Endothelial cell (in vitro differentiated cells): ENCODE measurements around the gene ANKMY1. TPM values are rescaled to one million over a fixed set of nuclear protein-coding genes. Genes with fewer than 3 reads are reported as not detected.

Experiments
- DNase-seq: peaks from one replicate; pipeline ENCODE4 v3.0.0; 2021; ENCODE audit warnings: low spot score
- H3K27ac Mint-ChIP-seq: one replicate; pipeline ENCODE4 v1.8.0; 2021; ENCODE audit warnings: mixed read lengths, inconsistent platforms; ENCODE audit not compliant: unreplicated experiment
- H3K27me3 Mint-ChIP-seq: one replicate; pipeline ENCODE4 v1.8.0; 2021; ENCODE audit warnings: mild to moderate bottlenecking, moderate library complexity, mixed read lengths, inconsistent platforms; ENCODE audit not compliant: unreplicated experiment
- H3K36me3 Mint-ChIP-seq: one replicate; pipeline ENCODE4 v1.8.0; 2021; ENCODE audit warnings: mild to moderate bottlenecking, low read depth, mixed read lengths, inconsistent platforms; ENCODE audit not compliant: unreplicated experiment
- H3K4me1 Mint-ChIP-seq: one replicate; pipeline ENCODE4 v1.8.0; 2021; ENCODE audit warnings: mild to moderate bottlenecking, mixed read lengths, inconsistent platforms; ENCODE audit not compliant: unreplicated experiment
- H3K4me3 Mint-ChIP-seq: one replicate; pipeline ENCODE4 v1.8.0; 2021; ENCODE audit warnings: mild to moderate bottlenecking, mixed read lengths, inconsistent platforms; ENCODE audit not compliant: unreplicated experiment
- H3K9me3 Mint-ChIP-seq: one replicate; pipeline ENCODE4 v1.8.0; 2021; ENCODE audit warnings: mixed read lengths, inconsistent platforms; ENCODE audit not compliant: unreplicated experiment
- total RNA-seq: library from RNA; stranded (reverse); fragmentation: NEBNext Ultra II Directional; extraction: Animal tissue kit (Norgen Biotek cat#: 25700); gene quantifications from one replicate; pipeline ENCODE4 v1.2.1, GENCODE V29; 2021; ENCODE audit not compliant: unreplicated experiment
- TF ChIP-seq, protein P1 (sequence below): fragments of 200-600 bp; sonication (generic); IDR thresholded peaks from one replicate; pipeline ENCODE4 v1.5.0; 2021; ENCODE audit warnings: antibody characterized with exemption; ENCODE audit not compliant: unreplicated experiment

Gene ANKMY1
- total RNA-seq, 1 donor from 2014 or later = 5.6 TPM

DNA sequence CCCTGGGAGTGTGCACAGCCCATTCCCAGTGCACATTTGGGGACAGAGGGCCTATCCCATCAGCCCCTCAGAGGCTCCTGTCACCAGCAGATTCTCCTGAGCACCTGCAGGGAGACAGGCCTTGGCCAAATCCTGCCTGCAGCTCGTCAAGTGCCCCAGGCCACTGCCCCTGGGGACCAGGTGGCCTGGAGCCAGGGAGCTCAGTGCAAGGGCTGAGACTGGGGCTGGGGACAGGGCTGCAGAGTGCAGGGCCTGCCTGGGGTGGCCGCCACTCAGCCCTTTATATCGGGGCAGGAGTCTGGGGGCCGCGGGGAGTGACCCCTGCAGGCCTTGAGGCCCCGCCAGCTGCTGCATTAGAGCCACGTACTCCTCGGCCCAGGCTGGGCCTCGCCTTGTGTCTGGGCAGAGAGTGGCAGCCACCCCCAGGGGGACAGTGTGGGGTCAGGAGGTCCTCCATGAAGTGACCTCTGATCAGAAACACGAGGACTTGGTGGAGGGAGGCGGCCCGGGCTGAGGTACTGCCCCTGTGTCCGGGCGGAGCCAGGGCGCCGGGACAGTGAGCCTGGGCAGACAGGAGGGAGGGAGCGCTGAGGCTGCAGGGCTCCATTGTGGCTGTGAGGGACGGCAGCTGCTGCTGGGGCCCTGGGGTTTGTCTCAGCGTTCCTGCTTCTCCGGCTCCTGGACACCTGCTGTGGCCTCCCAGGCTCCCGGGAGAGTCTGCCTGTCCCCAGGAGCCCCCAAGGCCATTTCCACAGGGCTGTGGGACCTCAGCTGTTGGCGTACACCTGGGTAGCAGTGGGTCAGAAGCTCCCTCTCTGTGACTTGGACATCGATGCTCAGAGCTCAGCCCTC lies 98.2 kb downstream of the ANKMY1 start:
- TF ChIP-seq, protein P1, sequence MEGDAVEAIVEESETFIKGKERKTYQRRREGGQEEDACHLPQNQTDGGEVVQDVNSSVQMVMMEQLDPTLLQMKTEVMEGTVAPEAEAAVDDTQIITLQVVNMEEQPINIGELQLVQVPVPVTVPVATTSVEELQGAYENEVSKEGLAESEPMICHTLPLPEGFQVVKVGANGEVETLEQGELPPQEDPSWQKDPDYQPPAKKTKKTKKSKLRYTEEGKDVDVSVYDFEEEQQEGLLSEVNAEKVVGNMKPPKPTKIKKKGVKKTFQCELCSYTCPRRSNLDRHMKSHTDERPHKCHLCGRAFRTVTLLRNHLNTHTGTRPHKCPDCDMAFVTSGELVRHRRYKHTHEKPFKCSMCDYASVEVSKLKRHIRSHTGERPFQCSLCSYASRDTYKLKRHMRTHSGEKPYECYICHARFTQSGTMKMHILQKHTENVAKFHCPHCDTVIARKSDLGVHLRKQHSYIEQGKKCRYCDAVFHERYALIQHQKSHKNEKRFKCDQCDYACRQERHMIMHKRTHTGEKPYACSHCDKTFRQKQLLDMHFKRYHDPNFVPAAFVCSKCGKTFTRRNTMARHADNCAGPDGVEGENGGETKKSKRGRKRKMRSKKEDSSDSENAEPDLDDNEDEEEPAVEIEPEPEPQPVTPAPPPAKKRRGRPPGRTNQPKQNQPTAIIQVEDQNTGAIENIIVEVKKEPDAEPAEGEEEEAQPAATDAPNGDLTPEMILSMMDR = no peak
- Mint-ChIP-seq H3K4me3 (no peak overlapping the region), H3K9me3 (no peaks in the 10 kb centered on the region), H3K36me3 (peaks cover 3% of the 10 kb centered on the region), H3K4me1 (peaks cover 7% of the 10 kb centered on the region), H3K27ac (no peak overlapping the region), H3K27me3 (peaks cover 16% of the 10 kb centered on the region)
- DNase-seq = no peak

DNA sequence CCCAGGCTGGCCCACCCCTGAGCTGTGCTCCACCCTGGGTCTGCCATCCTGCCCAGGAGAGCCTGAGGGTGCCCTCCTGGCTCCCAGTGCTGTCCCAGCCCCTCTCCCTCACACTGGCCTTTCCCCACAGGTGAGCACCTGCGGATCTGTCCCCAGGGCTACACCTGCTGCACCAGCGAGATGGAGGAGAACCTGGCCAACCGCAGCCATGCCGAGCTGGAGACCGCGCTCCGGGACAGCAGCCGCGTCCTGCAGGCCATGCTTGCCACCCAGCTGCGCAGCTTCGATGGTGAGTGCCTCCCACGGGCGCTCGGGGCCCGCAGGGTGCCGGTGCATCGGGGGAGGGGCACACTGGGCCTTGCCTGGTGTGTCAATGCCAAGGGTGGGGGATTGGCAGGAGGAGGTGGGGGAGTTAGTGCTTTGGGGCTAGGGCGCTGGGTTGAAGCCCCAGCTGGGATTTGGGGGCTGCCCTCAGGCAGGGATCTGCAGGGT lies 98.8 kb downstream of the ANKMY1 start:
- no peaks in the 10 kb centered on the region for H3K9me3 Mint-ChIP-seq

DNA sequence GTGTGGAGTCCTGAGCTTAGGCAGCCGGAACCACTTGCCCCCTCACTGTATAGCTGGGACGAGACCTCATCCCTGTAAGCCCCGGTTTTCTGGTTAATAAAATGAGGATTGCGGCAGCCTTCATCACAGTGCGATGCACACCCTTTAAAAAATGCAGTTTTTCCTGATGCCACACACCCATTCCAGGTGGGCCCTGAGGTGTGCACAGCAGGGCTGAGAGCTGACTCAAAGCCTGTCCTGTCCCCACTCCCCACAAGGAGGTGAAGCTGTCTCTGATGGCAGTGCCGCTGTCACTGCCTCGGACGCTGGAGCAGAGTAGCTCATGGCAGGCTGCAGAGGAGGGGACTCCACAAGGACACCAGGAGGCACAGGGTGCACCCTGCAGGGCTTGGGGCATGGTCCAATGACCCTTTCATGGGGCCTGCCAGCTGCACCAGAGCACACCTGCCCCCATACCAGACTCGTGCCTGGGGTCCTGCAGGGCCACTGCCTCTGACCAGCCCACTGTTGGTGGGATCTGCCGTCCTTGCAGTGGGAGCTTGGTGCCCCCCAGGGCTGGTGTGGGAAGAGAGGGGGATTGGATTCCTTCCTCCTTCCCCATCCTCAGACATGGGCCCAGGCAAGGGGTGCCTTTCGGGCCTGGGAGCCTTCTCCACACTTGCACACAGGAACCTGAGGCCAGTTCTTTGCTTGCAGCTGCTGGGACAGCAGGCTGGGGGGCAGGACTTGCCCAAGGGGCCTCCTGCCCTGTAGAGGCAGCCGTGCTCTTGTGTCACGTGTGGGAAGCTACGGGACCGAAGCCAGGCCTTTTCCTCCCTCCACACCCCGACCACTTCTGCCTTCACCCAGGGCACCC lies 99.5 kb downstream of the ANKMY1 start:
- no peaks in the 10 kb centered on the region for H3K9me3 Mint-ChIP-seq
- no peak overlapping the region for H3K27ac Mint-ChIP-seq
- H3K4me3 Mint-ChIP-seq = no peak overlapping the region
- H3K4me1 Mint-ChIP-seq = peaks cover 8% of the 10 kb centered on the region
- TF ChIP-seq, protein P1 = no peak
- peaks cover 19% of the 10 kb centered on the region for H3K27me3 Mint-ChIP-seq
- DNase-seq = no peak
- H3K36me3 Mint-ChIP-seq = peaks cover 3% of the 10 kb centered on the region

More for the DNA sequence above, 98.8 kb downstream of the ANKMY1 start:
- Mint-ChIP-seq H3K4me3 (no peak overlapping the region), H3K27ac (no peak overlapping the region), H3K4me1 (peaks cover 8% of the 10 kb centered on the region), H3K27me3 (peaks cover 18% of the 10 kb centered on the region), H3K36me3 (peaks cover 3% of the 10 kb centered on the region)
- TF ChIP-seq, protein P1 = no peak
- no peak for DNase-seq

DNA sequence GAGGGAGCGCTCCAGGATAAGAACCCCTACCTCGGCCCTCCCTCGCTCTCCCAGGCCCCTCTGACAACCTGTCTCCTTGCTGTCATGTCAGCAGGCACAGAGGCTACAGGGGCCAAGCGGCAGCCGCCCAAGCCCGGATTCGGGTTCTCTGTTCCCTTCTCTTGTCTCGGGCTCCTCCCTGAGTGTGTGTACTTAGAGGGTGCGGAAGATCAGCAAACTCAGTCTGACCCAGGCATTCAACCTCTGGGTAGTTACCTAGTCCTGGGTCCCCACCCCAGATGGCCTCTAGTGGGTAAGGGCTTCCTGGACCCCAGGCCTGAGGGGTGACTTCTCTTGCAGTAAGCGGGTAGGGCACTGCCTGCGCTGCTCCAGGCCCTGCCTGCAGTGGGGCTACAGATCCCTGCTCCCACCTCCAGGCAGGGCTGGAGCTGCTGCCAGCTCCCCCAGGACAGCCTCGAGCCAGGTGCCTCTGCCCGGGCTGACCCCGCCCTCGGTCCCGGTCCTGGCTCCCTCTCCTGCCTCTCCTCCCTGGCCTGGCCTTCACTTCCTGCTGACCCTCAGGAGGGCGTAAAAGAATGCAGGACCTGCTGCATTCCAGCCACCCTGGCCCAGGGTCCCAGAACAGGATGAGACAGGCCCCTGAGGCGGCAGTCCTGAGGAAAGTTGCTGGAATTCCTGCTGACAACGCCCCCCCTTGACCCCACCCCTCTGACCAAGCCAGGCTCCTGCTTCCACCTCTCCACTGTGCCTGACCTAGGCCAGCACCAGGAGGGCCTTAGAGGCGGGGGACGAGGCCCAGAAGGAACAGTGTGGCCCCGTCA lies 100.4 kb downstream of the ANKMY1 start:
- H3K4me3 Mint-ChIP-seq = no peak overlapping the region
- peaks cover 8% of the 10 kb centered on the region for H3K4me1 Mint-ChIP-seq
- TF ChIP-seq, protein P1 = no peak
- no peak overlapping the region for H3K27ac Mint-ChIP-seq
- peaks cover 19% of the 10 kb centered on the region for H3K27me3 Mint-ChIP-seq
- H3K9me3 Mint-ChIP-seq = no peaks in the 10 kb centered on the region
- DNase-seq = no peak
- peaks cover 3% of the 10 kb centered on the region for H3K36me3 Mint-ChIP-seq
